Measurements from ENCODE around the gene PHAF1. TPM values are rescaled to one million over a fixed set of nuclear protein-coding genes. Genes with fewer than 3 reads are reported as not detected.
A peak's percentile ranks its signal among the peaks of the same experiment; 100 is the strongest.

PHAF1 gene
- total RNA-seq, 1 experiment from 2014 or later: 15.7 TPM

- ChIA-PET CTCF (no interaction called here), POLR2A (no interaction called here)
- Histone ChIP-seq H3K4me3 (ENCODE audit: low read depth in 2 of 2, low read length in 2 of 2) (no peak overlapping the region), H3K9me3 (ENCODE audit: control insufficient read depth, insufficient read depth, low read depth, low read length) (no peaks in the 10 kb centered on the region), H3K27ac (ENCODE audit: low read length) (no peak overlapping the region), H3K36me3 (ENCODE audit: control insufficient read depth, insufficient read depth, low read length) (no peaks in the 10 kb centered on the region; the same call in 1 of the 2 replicates), H3K27me3 (ENCODE audit: control insufficient read depth, insufficient read depth, low read length) (no peaks in the 10 kb centered on the region), H3K4me1 (ENCODE audit: control insufficient read depth, insufficient read depth, low read length) (peaks cover 18% of the 10 kb centered on the region)
- no TSS peak for BruUV-seq (replicated peaks)
- no peak for ATAC-seq
- TF ChIP-seq, protein P1, sequence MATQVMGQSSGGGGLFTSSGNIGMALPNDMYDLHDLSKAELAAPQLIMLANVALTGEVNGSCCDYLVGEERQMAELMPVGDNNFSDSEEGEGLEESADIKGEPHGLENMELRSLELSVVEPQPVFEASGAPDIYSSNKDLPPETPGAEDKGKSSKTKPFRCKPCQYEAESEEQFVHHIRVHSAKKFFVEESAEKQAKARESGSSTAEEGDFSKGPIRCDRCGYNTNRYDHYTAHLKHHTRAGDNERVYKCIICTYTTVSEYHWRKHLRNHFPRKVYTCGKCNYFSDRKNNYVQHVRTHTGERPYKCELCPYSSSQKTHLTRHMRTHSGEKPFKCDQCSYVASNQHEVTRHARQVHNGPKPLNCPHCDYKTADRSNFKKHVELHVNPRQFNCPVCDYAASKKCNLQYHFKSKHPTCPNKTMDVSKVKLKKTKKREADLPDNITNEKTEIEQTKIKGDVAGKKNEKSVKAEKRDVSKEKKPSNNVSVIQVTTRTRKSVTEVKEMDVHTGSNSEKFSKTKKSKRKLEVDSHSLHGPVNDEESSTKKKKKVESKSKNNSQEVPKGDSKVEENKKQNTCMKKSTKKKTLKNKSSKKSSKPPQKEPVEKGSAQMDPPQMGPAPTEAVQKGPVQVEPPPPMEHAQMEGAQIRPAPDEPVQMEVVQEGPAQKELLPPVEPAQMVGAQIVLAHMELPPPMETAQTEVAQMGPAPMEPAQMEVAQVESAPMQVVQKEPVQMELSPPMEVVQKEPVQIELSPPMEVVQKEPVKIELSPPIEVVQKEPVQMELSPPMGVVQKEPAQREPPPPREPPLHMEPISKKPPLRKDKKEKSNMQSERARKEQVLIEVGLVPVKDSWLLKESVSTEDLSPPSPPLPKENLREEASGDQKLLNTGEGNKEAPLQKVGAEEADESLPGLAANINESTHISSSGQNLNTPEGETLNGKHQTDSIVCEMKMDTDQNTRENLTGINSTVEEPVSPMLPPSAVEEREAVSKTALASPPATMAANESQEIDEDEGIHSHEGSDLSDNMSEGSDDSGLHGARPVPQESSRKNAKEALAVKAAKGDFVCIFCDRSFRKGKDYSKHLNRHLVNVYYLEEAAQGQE (IDR thresholded peaks at IDR 0.05; ENCODE audit: insufficient read depth in 1 of 2, low read depth in 2 of 2, low read length in 1 of 2): peak in 1 of 2 experiments; percentile 60; a peak in 2 of 4 replicates
- no peak for TF ChIP-seq SIN3A (IDR thresholded peaks at IDR 0.05; ENCODE audit: borderline replicate concordance, insufficient read depth, low read depth, low read length)
- in situ Hi-C loops (cut with HindIII; ENCODE audit: low pct_unique_long_range_greater_than_20kb, low sequenced_read_pairs): no loop called here
- intact Hi-C loops (cut with micrococcal nuclease; ENCODE audit: unreplicated experiment): no loop called here
- DNase-seq (ENCODE audit: low read depth, low spot score): no peak
Observed at GRCh38 chr16:67169011-67169451, 59.3 kb downstream of the PHAF1 start.

DNA sequence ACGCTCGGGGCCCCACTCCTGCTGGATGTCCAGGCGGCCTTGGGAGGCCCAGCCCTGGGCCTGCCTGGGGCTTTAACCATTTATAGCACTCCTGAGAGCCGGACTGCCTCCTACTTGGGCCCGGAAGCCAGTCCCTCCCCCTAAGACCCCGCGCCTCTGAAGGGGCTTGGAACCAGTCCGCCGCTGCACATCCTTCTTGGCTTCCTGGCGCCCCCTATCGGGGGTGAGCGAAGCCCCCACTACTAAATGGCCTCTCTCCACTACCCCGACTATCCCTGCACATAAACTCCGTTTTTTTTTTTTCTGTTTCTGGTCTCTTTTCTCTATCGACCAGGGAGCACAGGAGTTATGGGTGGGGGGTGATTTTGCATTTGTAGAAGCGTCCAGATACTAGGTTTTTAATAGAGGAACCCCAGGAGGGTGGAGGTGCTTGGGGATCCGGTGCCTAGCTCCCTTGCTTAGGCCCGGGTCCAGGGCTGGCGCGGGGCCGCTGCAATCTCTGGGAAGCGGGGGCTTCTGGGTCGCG is 60.0 kb downstream of the PHAF1 start:
- H3K9me3 ChIP-seq (ENCODE audit: control insufficient read depth, insufficient read depth, low read depth, low read length): no peaks in the 10 kb centered on the region
- peak overlapping the region; percentile 83 for H3K27ac ChIP-seq (ENCODE audit: low read length)
- in situ Hi-C loops (cut with HindIII; ENCODE audit: low pct_unique_long_range_greater_than_20kb, low sequenced_read_pairs): no loop called here
- H3K4me3 ChIP-seq (ENCODE audit: low read depth in 2 of 2, low read length in 2 of 2): peak overlapping the region; percentile 38 to 57
- no TSS peak for BruUV-seq (replicated peaks)
- POLR2A ChIA-PET: no interaction called here
- peaks cover 18% of the 10 kb centered on the region for H3K4me1 ChIP-seq (ENCODE audit: control insufficient read depth, insufficient read depth, low read length)
- no peaks in the 10 kb centered on the region; the same call in 1 of the 2 replicates for H3K36me3 ChIP-seq (ENCODE audit: control insufficient read depth, insufficient read depth, low read length)
- no peaks in the 10 kb centered on the region for H3K27me3 ChIP-seq (ENCODE audit: control insufficient read depth, insufficient read depth, low read length)
- intact Hi-C loops (cut with micrococcal nuclease; ENCODE audit: unreplicated experiment): no loop called here
- TF ChIP-seq CTCF (IDR thresholded peaks at IDR 0.05): peak; percentile 80
- TF ChIP-seq, protein P1 (IDR thresholded peaks at IDR 0.05; ENCODE audit: insufficient read depth in 1 of 2, low read depth in 2 of 2, low read length in 1 of 2): no peak
- TF ChIP-seq TCF7L2 (IDR thresholded peaks at IDR 0.05; ENCODE audit: low read depth, low read length): no peak
- TF ChIP-seq POLR2AphosphoS5 (IDR thresholded peaks at IDR 0.05; ENCODE audit: low read depth, low read length): no peak
- DNase-seq (ENCODE audit: low read depth, low spot score): no peak
- no peak for ATAC-seq
- CTCF ChIA-PET: interaction anchor here (0.6 kb wide), 1 partner anchor 14 kb away, joined by 3 read pairs; no protein-coding TSS in a partner anchor

Measured in Panc1 (cell line).